Measurements from ENCODE around the gene E2F6. TPM values are rescaled to one million over a fixed set of nuclear protein-coding genes. Genes with fewer than 3 reads are reported as not detected.

Gene E2F6
- total RNA-seq, 1 donor from 2014 or later, result 11.8 TPM

DNA sequence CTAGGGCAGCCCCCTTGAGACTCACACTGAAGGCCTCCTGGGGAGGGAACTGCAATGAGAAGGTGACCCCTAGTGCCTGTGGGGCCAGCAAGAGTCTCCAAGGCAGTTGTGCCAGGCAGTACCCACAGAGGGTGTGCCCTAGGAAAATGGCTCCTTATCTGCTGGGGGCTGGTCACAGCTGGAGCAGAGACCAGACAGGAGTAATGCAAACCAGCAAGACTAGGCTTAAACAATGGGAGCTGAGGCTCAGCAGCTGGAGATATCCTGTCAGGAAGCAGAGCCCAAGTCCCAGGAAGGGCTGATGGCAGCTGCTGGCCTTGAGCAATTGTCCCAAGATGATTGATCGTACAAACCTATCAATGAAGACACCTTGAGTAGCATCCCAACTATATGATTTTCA, 26.8 kb upstream of the E2F6 start:
- POLR2A ChIA-PET, result no interaction called here
- H3K36me3 Mint-ChIP-seq (ENCODE audit: low read depth), result no peaks in the 10 kb centered on the region
- CTCF ChIA-PET, result no interaction called here
- TF ChIP-seq, protein P1, sequence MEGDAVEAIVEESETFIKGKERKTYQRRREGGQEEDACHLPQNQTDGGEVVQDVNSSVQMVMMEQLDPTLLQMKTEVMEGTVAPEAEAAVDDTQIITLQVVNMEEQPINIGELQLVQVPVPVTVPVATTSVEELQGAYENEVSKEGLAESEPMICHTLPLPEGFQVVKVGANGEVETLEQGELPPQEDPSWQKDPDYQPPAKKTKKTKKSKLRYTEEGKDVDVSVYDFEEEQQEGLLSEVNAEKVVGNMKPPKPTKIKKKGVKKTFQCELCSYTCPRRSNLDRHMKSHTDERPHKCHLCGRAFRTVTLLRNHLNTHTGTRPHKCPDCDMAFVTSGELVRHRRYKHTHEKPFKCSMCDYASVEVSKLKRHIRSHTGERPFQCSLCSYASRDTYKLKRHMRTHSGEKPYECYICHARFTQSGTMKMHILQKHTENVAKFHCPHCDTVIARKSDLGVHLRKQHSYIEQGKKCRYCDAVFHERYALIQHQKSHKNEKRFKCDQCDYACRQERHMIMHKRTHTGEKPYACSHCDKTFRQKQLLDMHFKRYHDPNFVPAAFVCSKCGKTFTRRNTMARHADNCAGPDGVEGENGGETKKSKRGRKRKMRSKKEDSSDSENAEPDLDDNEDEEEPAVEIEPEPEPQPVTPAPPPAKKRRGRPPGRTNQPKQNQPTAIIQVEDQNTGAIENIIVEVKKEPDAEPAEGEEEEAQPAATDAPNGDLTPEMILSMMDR (IDR thresholded peaks at IDR 0.05), result no peak
- H3K27me3 Mint-ChIP-seq, result peaks cover 14% of the 10 kb centered on the region
- no peak overlapping the region for H3K4me3 Mint-ChIP-seq
- DNase-seq (no peak), ATAC-seq (ENCODE audit: low read depth) (no peak)
- H3K4me1 Mint-ChIP-seq, result no peaks in the 10 kb centered on the region
- intact Hi-C loops (cut with micrococcal nuclease), result no loop called here
- no peak overlapping the region for H3K27ac Mint-ChIP-seq
- peaks cover 3% of the 10 kb centered on the region for H3K9me3 Mint-ChIP-seq

DNA sequence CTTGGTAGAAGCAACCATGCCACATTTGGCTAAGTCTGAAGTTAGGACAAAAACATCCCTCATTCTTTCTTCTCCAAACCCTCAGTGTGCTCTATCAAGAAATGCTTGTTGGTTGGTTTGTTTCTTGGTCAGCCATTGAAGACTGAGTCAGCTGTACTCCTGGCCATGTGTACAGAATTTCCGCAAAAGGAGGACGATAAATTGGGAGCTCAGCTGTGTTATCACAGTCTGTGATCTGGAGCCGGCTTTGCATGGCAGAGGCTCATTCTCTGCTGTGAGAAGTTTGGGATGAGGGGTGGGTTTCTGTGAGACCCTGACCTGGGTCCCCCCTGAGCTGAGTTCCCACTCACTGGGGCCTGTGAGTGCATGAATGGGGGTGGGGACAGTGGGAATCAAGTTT, 26.3 kb upstream of the E2F6 start:
- CTCF ChIA-PET, result interaction anchor here (1.4 kb wide), 1 partner anchor 15 kb away, joined by 4 read pairs; no protein-coding TSS in a partner anchor
- no peak for DNase-seq

DNA sequence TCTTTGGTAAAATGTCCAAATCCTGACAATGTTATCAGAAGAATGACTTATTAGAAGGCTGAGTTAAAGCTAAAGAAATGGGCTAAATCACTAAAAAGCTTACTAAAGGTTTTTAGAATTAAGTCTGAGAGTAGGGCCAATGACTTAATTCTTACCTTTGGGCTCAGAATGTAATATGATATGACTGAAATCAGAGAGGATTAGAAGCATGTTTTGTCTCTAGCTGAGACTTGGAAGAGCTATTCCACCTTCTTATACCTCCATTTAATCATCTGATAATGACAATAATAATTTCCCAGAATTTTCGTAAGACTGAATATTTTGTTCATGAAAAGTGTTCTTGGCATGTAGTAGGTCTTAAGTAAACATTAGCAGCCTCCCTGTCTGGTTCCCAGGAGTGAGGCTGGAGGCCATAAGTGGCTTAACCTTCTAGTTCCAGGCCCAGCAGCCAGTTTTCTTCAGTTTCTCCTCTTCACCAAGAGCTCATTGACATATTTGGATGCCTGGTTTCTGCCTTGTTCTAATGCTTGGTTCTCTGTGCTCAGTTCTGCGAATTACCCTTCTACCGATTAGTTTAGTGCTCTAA, 25.5 kb upstream of the E2F6 start:
- TF ChIP-seq, protein P1 (IDR thresholded peaks at IDR 0.05), result no peak
- ChIA-PET POLR2A (no interaction called here), CTCF (interaction anchor here (1.4 kb wide), 1 partner anchor 14 kb away, joined by 4 read pairs; no protein-coding TSS in a partner anchor)
- peaks cover 17% of the 10 kb centered on the region for H3K27me3 Mint-ChIP-seq
- no peak for DNase-seq
- H3K27ac Mint-ChIP-seq, result no peak overlapping the region
- H3K4me1 Mint-ChIP-seq, result no peaks in the 10 kb centered on the region
- no peaks in the 10 kb centered on the region for H3K36me3 Mint-ChIP-seq (ENCODE audit: low read depth)
- H3K4me3 Mint-ChIP-seq, result no peak overlapping the region
- H3K9me3 Mint-ChIP-seq, result peaks cover 3% of the 10 kb centered on the region
- intact Hi-C loops (cut with micrococcal nuclease), result no loop called here
- no peak for ATAC-seq (ENCODE audit: low read depth)

More for the DNA sequence above, 26.3 kb upstream of the E2F6 start:
- Mint-ChIP-seq H3K9me3 (peaks cover 3% of the 10 kb centered on the region), H3K4me3 (no peak overlapping the region), H3K27me3 (peaks cover 17% of the 10 kb centered on the region), H3K4me1 (no peaks in the 10 kb centered on the region), H3K36me3 (ENCODE audit: low read depth) (no peaks in the 10 kb centered on the region), H3K27ac (no peak overlapping the region)
- POLR2A ChIA-PET, result no interaction called here
- TF ChIP-seq, protein P1 (IDR thresholded peaks at IDR 0.05), result no peak
- intact Hi-C loops (cut with micrococcal nuclease), result no loop called here
- ATAC-seq (ENCODE audit: low read depth), result no peak

DNA sequence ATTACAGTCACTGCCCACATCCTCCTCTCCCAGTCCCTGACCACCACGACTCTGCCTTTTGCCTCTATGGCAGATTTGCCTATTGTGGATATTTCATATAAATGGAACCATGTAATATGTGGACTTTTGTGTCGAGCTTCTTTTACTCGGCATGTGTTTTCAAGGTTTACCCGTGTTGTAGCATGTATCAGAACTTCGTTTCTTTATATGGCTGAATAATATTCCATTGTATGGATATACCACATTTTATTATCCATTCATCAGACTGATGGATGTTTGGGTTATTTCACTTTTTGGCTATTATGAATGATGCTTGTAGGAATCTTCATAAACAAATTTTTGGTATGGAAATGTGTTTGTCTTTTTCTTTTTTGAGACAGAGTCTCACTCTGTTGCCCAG, 24.2 kb upstream of the E2F6 start:
- ATAC-seq (ENCODE audit: low read depth) (no peak), DNase-seq (no peak)
- H3K9me3 Mint-ChIP-seq, result peaks cover 3% of the 10 kb centered on the region
- no peak overlapping the region for H3K4me3 Mint-ChIP-seq
- ChIA-PET CTCF (no interaction called here), POLR2A (no interaction called here)
- H3K4me1 Mint-ChIP-seq, result no peaks in the 10 kb centered on the region
- H3K27me3 Mint-ChIP-seq, result peaks cover 24% of the 10 kb centered on the region
- H3K36me3 Mint-ChIP-seq (ENCODE audit: low read depth), result no peaks in the 10 kb centered on the region
- intact Hi-C loops (cut with micrococcal nuclease), result no loop called here
- no peak overlapping the region for H3K27ac Mint-ChIP-seq
- TF ChIP-seq, protein P1 (IDR thresholded peaks at IDR 0.05), result no peak

DNA sequence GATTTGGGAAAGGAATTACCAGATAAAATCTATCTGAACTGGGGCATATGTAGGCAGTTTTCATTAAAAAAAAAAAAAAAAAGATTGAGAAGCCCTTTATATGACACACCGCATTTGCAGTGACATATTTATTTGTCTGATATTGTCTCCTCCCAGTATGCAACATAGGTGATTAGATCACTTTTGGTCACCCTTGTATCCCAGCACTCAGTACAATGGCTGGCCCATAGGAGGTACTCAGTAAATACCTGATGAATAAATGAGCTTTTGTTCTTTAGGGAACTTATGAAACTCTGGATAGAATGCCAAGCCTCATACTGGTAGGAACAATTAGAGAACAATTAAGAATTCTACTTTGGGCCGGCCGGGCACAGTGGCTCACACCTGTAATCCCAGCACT, 22.8 kb upstream of the E2F6 start:
- CTCF ChIA-PET, result no interaction called here
- POLR2A ChIA-PET, result no interaction called here
- H3K4me3 Mint-ChIP-seq, result no peak overlapping the region

More for the DNA sequence above, 22.8 kb upstream of the E2F6 start:
- no peaks in the 10 kb centered on the region for H3K4me1 Mint-ChIP-seq
- H3K9me3 Mint-ChIP-seq, result peaks cover 3% of the 10 kb centered on the region
- no peaks in the 10 kb centered on the region for H3K36me3 Mint-ChIP-seq (ENCODE audit: low read depth)
- TF ChIP-seq, protein P1 (IDR thresholded peaks at IDR 0.05), result no peak
- ATAC-seq (ENCODE audit: low read depth) (no peak), DNase-seq (no peak)
- H3K27ac Mint-ChIP-seq, result no peak overlapping the region
- H3K27me3 Mint-ChIP-seq, result peaks cover 29% of the 10 kb centered on the region
- intact Hi-C loops (cut with micrococcal nuclease), result no loop called here

Measured in activated B cell treated with CpG ODN at 0.5 μM for 24 hours (primary cell).